GM23338 (cell line): Measurements from ENCODE around the gene SSTR4. TPM values are rescaled to one million over a fixed set of nuclear protein-coding genes. Genes with fewer than 3 reads are reported as not detected.

Experiments
- ATAC-seq: fragments of 200-7000 bp; cut with Tn5 transposase; 3 replicates; pipeline ENCODE4 v1.9.1; 2020
- DNase-seq: peaks from one replicate; pipeline ENCODE4 v3.0.0-alpha.2; 2015; ENCODE audit warnings: low spot score
- H2AFZ ChIP-seq: fragments of 200-600 bp; sonication (generic); 2 replicates; pipeline ENCODE4 v1.8.0; 2016; ENCODE audit warnings: antibody characterized with exemption, mild to moderate bottlenecking, moderate library complexity
- H3F3A ChIP-seq: fragments of 200-600 bp; sonication (generic); replicated peaks from 2 replicates; pipeline ENCODE4 v1.8.0; 2017; ENCODE audit warnings: antibody characterized with exemption, mixed run types, low read depth
- H3K27ac ChIP-seq: fragments of 200-600 bp; sonication (generic); 2 replicates; pipeline ENCODE4 v1.6.1; 2016; ENCODE audit warnings: low read depth
- H3K27me3 ChIP-seq: fragments of 200-600 bp; sonication (generic); 2 replicates; pipeline ENCODE4 v1.8.0; 2016; ENCODE audit warnings: mild to moderate bottlenecking, mixed run types, moderate library complexity; ENCODE audit not compliant: insufficient read depth
- H3K36me3 ChIP-seq: fragments of 200-600 bp; sonication (generic); 2 replicates; pipeline ENCODE4 v1.8.0; 2016; ENCODE audit warnings: mild to moderate bottlenecking; ENCODE audit not compliant: insufficient read depth
- H3K4me1 ChIP-seq: fragments of 200-600 bp; sonication (generic); 2 replicates; pipeline ENCODE4 v1.8.0; 2016; ENCODE audit warnings: mild to moderate bottlenecking, moderate library complexity; ENCODE audit not compliant: insufficient read depth
- H3K4me2 ChIP-seq: fragments of 200-600 bp; sonication (generic); 2 replicates; pipeline ENCODE4 v1.7.1; 2017; ENCODE audit warnings: mixed run types
- H3K4me3 ChIP-seq: fragments of 200-600 bp; sonication (generic); 2 replicates; pipeline ENCODE4 v1.6.1; 2016; ENCODE audit warnings: mixed run types
- H3K79me2 ChIP-seq: fragments of 200-600 bp; sonication (generic); replicated peaks from 2 replicates; pipeline ENCODE4 v1.8.0; 2017; ENCODE audit warnings: mild to moderate bottlenecking; ENCODE audit not compliant: insufficient read depth
- H3K9me2 ChIP-seq: fragments of 200-600 bp; sonication (generic); 2 replicates; pipeline ENCODE4 v1.8.0; 2017; ENCODE audit not compliant: insufficient read depth
- H4K20me1 ChIP-seq: fragments of 200-600 bp; sonication (generic); replicated peaks from 2 replicates; pipeline ENCODE4 v1.8.0; 2017; ENCODE audit warnings: mild to moderate bottlenecking; ENCODE audit not compliant: insufficient read depth
- H3K27ac Mint-ChIP-seq: 2 replicates; pipeline ENCODE4 v1.8.0; 2020; ENCODE audit warnings: inconsistent platforms, mild to moderate bottlenecking, moderate library complexity, mixed read lengths
- H3K27me3 Mint-ChIP-seq: 3 replicates; pipeline ENCODE4 v1.8.0; 2022; ENCODE audit warnings: low read depth, mild to moderate bottlenecking, moderate library complexity, mixed read lengths, inconsistent platforms; ENCODE audit not compliant: insufficient read depth, poor library complexity
- H3K36me3 Mint-ChIP-seq: 3 replicates; pipeline ENCODE4 v1.8.0; 2021; ENCODE audit warnings: low read depth, mild to moderate bottlenecking, inconsistent platforms, moderate library complexity, mixed read lengths
- H3K4me1 Mint-ChIP-seq: 3 replicates; pipeline ENCODE4 v1.8.0; 2020; ENCODE audit warnings: mild to moderate bottlenecking, inconsistent platforms, mixed read lengths
- H3K4me3 Mint-ChIP-seq: 3 replicates; pipeline ENCODE4 v1.8.0; 2021; ENCODE audit warnings: moderate library complexity, mild to moderate bottlenecking, inconsistent platforms, mixed read lengths
- H3K9me3 Mint-ChIP-seq: 3 replicates; pipeline ENCODE4 v1.8.0; 2020; ENCODE audit warnings: moderate library complexity, mild to moderate bottlenecking, inconsistent platforms, mixed read lengths
- CREB1 ChIP-seq: fragments of 250-450 bp; sonication (Bioruptor Pico); IDR thresholded peaks from 2 replicates; pipeline ENCODE4 v1.5.0; 2020; ENCODE audit warnings: low read depth, mild to moderate bottlenecking, moderate library complexity
- CTCF ChIP-seq, 2 experiments: fragments of 200-600 bp in 1 of 2; sonication (generic) in 1 of 2; conservative IDR thresholded peaks; 2 replicates each; pipeline versions ENCODE4 v1.5.1 to v1.6.1; 2016 to 2017; ENCODE audit warnings: antibody characterized with exemption in 2 of 2, low read depth in 2 of 2, mild to moderate bottlenecking in 2 of 2, moderate library complexity in 1 of 2
- ETS1 ChIP-seq: IDR thresholded peaks from 2 replicates; pipeline ENCODE4 v1.6.1; 2016; ENCODE audit warnings: antibody characterized with exemption
- EZH2 ChIP-seq: fragments of 200-600 bp; sonication (generic); IDR thresholded peaks from one replicate; pipeline ENCODE4 v1.8.0; 2017; ENCODE audit warnings: antibody characterized with exemption, mild to moderate bottlenecking, low read depth; ENCODE audit not compliant: unreplicated experiment
- EZH2phosphoT487 ChIP-seq: fragments of 200-600 bp; sonication (generic); IDR thresholded peaks from one replicate; pipeline ENCODE4 v1.8.1; 2018; ENCODE audit warnings: antibody characterized with exemption; ENCODE audit not compliant: unreplicated experiment
- JUNB ChIP-seq: IDR thresholded peaks from one replicate; pipeline ENCODE4 v1.6.1; 2016; ENCODE audit warnings: antibody characterized with exemption; ENCODE audit not compliant: unreplicated experiment
- NANOG ChIP-seq: IDR thresholded peaks from 2 replicates; pipeline ENCODE4 v1.6.1; 2016; ENCODE audit warnings: antibody characterized with exemption, borderline replicate concordance
- POLR2AphosphoS5 ChIP-seq: IDR thresholded peaks from 2 replicates; pipeline ENCODE4 v1.6.1; 2016; ENCODE audit warnings: antibody characterized with exemption, low read depth
- REST ChIP-seq: IDR thresholded peaks from one replicate; pipeline ENCODE4 v1.6.1; 2018; ENCODE audit warnings: antibody characterized with exemption; ENCODE audit not compliant: unreplicated experiment
- STAT1 ChIP-seq: IDR thresholded peaks from one replicate; pipeline ENCODE4 v1.6.1; 2016; ENCODE audit warnings: antibody characterized with exemption; ENCODE audit not compliant: unreplicated experiment
- ZNF114 ChIP-seq: fragments of 250-450 bp; sonication (Bioruptor Pico); IDR thresholded peaks from 2 replicates; pipeline ENCODE4 v1.5.0; 2020; ENCODE audit warnings: mild to moderate bottlenecking, moderate library complexity
- ZNF331 ChIP-seq: fragments of 250-450 bp; sonication (Bioruptor Pico); IDR thresholded peaks from 2 replicates; pipeline ENCODE4 v1.5.0; 2020; ENCODE audit warnings: low read depth, mild to moderate bottlenecking, moderate library complexity
- ZNF462 ChIP-seq: fragments of 250-450 bp; sonication (Bioruptor Pico); IDR thresholded peaks from 2 replicates; pipeline ENCODE4 v1.5.0; 2020; ENCODE audit warnings: mild to moderate bottlenecking, moderate library complexity
- polyA plus RNA-seq: library from polyadenylated mRNA; unstranded; fragments of >200 nt; fragmentation: Nextera tagmentation; extraction: Ambion mirVana; gene quantifications from 2 replicates; pipeline ENCODE4 v1.2.1, GENCODE V29; 2016
- total RNA-seq: library from RNA; depleted of rRNA; stranded (reverse); fragments of >200 nt; shearing (Covaris generic); gene quantifications from 2 replicates; pipeline ENCODE4 v1.2.3, GENCODE V29; 2014

SSTR4 gene
- total and polyA plus RNA-seq, 2 experiments from 2014 or later, result not detected

GRCh38 chr20:23039136-23039875 lies 4.2 kb downstream of the SSTR4 start:
- ATAC-seq, result no peak
- no peak overlapping the region for H3K4me3 ChIP-seq
- peaks cover 5% of the 10 kb centered on the region; the same call in 1 of the 2 replicates for H3K9me2 ChIP-seq
- peaks cover 54% of the 10 kb centered on the region for H3K27me3 ChIP-seq
- no peaks in the 10 kb centered on the region for H3K79me2 ChIP-seq
- Mint-ChIP-seq H3K27ac (no peak overlapping the region), H3K4me1 (peaks cover 36% of the 10 kb centered on the region), H3K36me3 (no peaks in the 10 kb centered on the region), H3K27me3 (peaks cover 42% of the 10 kb centered on the region), H3K9me3 (no peaks in the 10 kb centered on the region), H3K4me3 (no peak overlapping the region)
- H4K20me1 ChIP-seq, result no peaks in the 10 kb centered on the region
- no peak overlapping the region for H3K4me2 ChIP-seq
- H3K4me1 ChIP-seq, result peaks cover 25% of the 10 kb centered on the region
- H2AFZ ChIP-seq, result no peak overlapping the region
- H3F3A ChIP-seq, result no peaks in the 10 kb centered on the region
- no peak for DNase-seq
- no peak overlapping the region for H3K27ac ChIP-seq
- TF ChIP-seq CTCF (conservative IDR thresholded peaks at IDR 0.05; ENCODE audit: low read depth in 2 of 2) (no peak), ETS1 (no peak), REST (no peak), CREB1 (CRISPR knock-in tag) (no peak), JUNB (no peak), ZNF462 (no peak), EZH2phosphoT487 (no peak), ZNF114 (no peak), EZH2 (no peak), ZNF331 (CRISPR knock-in tag) (no peak), NANOG (no peak), POLR2AphosphoS5 (no peak), STAT1 (no peak)
- no peaks in the 10 kb centered on the region for H3K36me3 ChIP-seq
